Omental fat pad (tissue), 4 donors: ENCODE results near the gene ADGRE2. TPM values are rescaled to one million over a fixed set of nuclear protein-coding genes. Genes with fewer than 3 reads are reported as not detected.
"Not testable (repeated sequence)": the region's sequence is repeated elsewhere in the genome, so short reads cannot be mapped to it uniquely, and the experiment has no call there.

Experiments
- ATAC-seq: fragments of 150-250 bp; one replicate; pipeline ENCODE4 v1.9.1; 2016; ENCODE audit warnings: mild to moderate bottlenecking, moderate library complexity; ENCODE audit not compliant: low FRiP score
- DNase-seq: peaks from one replicate; pipeline ENCODE4 v3.0.0-alpha.2; 2019; ENCODE audit warnings: low spot score
- CTCF ChIP-seq, 3 donors: fragments of 450-650 bp; IDR thresholded peaks; one replicate each; pipeline ENCODE4 v1.5.1; 2016 to 2017; ENCODE audit warnings: antibody characterized with exemption in 3 of 3, mild to moderate bottlenecking in 3 of 3, moderate library complexity in 2 of 3
- total RNA-seq, 4 donors: library from RNA; depleted of rRNA; stranded (reverse); fragments of >200 nt; gene quantifications; one replicate each; pipeline ENCODE4 v1.1.0, GENCODE V29; 2016

Gene ADGRE2
- total RNA-seq: 10 to 100 TPM in 2 of 4 donors, 1 to 10 TPM in 2; 1.9 to 35.2 (median 12.6) TPM

GRCh38 chr19:14778110-14778845, at the start of gene ADGRE2:
Gene ADGRE2 (minus strand): TSS chr19:14778560. CDS start chr19:14776756, 1,804 bp downstream.
- ATAC-seq, DNase-seq: not testable (repeated sequence)

GRCh38 chr19:14826006-14826405, 47.6 kb upstream of the ADGRE2 start:
- no peak for ATAC-seq
- DNase-seq: no peak
- no peak for TF ChIP-seq CTCF (IDR thresholded peaks at IDR 0.05)

GRCh38 chr19:14821937-14822336, 43.6 kb upstream of the ADGRE2 start:
- no peak for TF ChIP-seq CTCF (IDR thresholded peaks at IDR 0.05)
- no peak for DNase-seq
- ATAC-seq: no peak

- no peak for DNase-seq
- TF ChIP-seq CTCF (IDR thresholded peaks at IDR 0.05): no peak
- ATAC-seq: no peak
These were observed 40.2 kb upstream of the ADGRE2 start for GRCh38 chr19:14818588-14818987.

GRCh38 chr19:14817052-14817451, 38.7 kb upstream of the ADGRE2 start:
- no peak for TF ChIP-seq CTCF (IDR thresholded peaks at IDR 0.05)
- no peak for DNase-seq
- ATAC-seq: no peak

GRCh38 chr19:14814982-14815652, 36.8 kb upstream of the ADGRE2 start:
- no peak for DNase-seq
- TF ChIP-seq CTCF (IDR thresholded peaks at IDR 0.05): no peak
- ATAC-seq: no peak

GRCh38 chr19:14809272-14810057, 31.1 kb upstream of the ADGRE2 start:
- no peak for ATAC-seq
- DNase-seq: no peak
- TF ChIP-seq CTCF (IDR thresholded peaks at IDR 0.05): no peak
